NB4 (cell line): ENCODE data around the gene VIL1.
A peak's percentile ranks its signal among the peaks of the same experiment; 100 is the strongest.

ENCODE experiments used
- DNase-seq: peaks from one replicate; pipeline ENCODE4 v3.0.0; 2010; ENCODE audit warnings: low read depth
- H3K4me3 ChIP-seq: one replicate; pipeline ENCODE4 v1.5.1; 2011; ENCODE audit warnings: mild to moderate bottlenecking, low read depth, low read length, moderate library complexity
- CTCF ChIP-seq: IDR thresholded peaks from one replicate; pipeline ENCODE4 v1.5.1; 2012; ENCODE audit warnings: low read depth, low read length
- MAX ChIP-seq: IDR thresholded peaks from 2 replicates; pipeline ENCODE4 v1.6.1; 2011; ENCODE audit warnings: low read depth, low read length
- MYC ChIP-seq: IDR thresholded peaks from 2 replicates; pipeline ENCODE4 v1.6.1; 2011; ENCODE audit warnings: low read depth, low read length
- POLR2A ChIP-seq: IDR thresholded peaks from 2 replicates; pipeline ENCODE4 v1.6.1; 2011; ENCODE audit warnings: mild to moderate bottlenecking; ENCODE audit not compliant: insufficient read length; ENCODE audit errors: extremely low read depth

VIL1 gene

GRCh38 chr2:218399391-218400166, 19.3 kb upstream of the VIL1 start, which contains the start of gene CTDSP1:
Gene CTDSP1, plus strand, starts transcription at chr2:218399868. Its CDS starts 223 bp downstream, at chr2:218400091.
- peak; percentile 81 for TF ChIP-seq MAX
- peak; percentile 95 for TF ChIP-seq MYC
- no peak for TF ChIP-seq CTCF
- TF ChIP-seq POLR2A: peak; percentile 57
- peak; percentile 100 for DNase-seq
- H3K4me3 ChIP-seq: peak within 1 kb of the TSS; percentile 76

GRCh38 chr2:218400167-218400929, 18.6 kb upstream of the VIL1 start:
- TF ChIP-seq MAX (no peak), CTCF (no peak), POLR2A (no peak), MYC (no peak; the same call in 1 of the 2 replicates)
- H3K4me3 ChIP-seq: peak overlapping the region; percentile 74
- DNase-seq: peak; percentile 70

- no peak for TF ChIP-seq CTCF
- no peak for TF ChIP-seq MAX
- TF ChIP-seq MYC: no peak
- no peak for TF ChIP-seq POLR2A
- peak overlapping the region; percentile 74 for H3K4me3 ChIP-seq
- peak; percentile 36 for DNase-seq
Measured at GRCh38 chr2:218400930-218401881, 17.7 kb upstream of the VIL1 start.

GRCh38 chr2:218401890-218402289, 17.0 kb upstream of the VIL1 start:
- H3K4me3 ChIP-seq: peak overlapping the region; percentile 74
- DNase-seq: peak; percentile 71
- TF ChIP-seq MAX (no peak), POLR2A (no peak), MYC (no peak), CTCF (no peak)

GRCh38 chr2:218402491-218402901, 16.4 kb upstream of the VIL1 start:
- TF ChIP-seq CTCF (no peak), POLR2A (no peak), MAX (no peak), MYC (no peak)
- DNase-seq: peak; percentile 20
- peak overlapping the region; percentile 25 for H3K4me3 ChIP-seq
